Endometrial microvascular endothelial cells (primary cell): ENCODE data around the gene SYNJ2. TPM values are rescaled to one million over a fixed set of nuclear protein-coding genes. Genes with fewer than 3 reads are reported as not detected.

Experiments used
- in situ Hi-C: cut with HindIII; loops from 2 replicates; pipeline ENCODE4 v1.10.0; 2017; ENCODE audit warnings: low sequenced_read_pairs, low pct_unique_long_range_greater_than_20kb; ENCODE audit errors: inconsistent ontology term
- total RNA-seq: library from RNA; depleted of rRNA; stranded (reverse); fragments of >200 nt; gene quantifications from one replicate; pipeline ENCODE4 v1.2.3, GENCODE V29; 2015; ENCODE audit errors: inconsistent ontology term

SYNJ2 gene
- total RNA-seq, 1 donor from 2014 or later: 66.0 TPM

DNA sequence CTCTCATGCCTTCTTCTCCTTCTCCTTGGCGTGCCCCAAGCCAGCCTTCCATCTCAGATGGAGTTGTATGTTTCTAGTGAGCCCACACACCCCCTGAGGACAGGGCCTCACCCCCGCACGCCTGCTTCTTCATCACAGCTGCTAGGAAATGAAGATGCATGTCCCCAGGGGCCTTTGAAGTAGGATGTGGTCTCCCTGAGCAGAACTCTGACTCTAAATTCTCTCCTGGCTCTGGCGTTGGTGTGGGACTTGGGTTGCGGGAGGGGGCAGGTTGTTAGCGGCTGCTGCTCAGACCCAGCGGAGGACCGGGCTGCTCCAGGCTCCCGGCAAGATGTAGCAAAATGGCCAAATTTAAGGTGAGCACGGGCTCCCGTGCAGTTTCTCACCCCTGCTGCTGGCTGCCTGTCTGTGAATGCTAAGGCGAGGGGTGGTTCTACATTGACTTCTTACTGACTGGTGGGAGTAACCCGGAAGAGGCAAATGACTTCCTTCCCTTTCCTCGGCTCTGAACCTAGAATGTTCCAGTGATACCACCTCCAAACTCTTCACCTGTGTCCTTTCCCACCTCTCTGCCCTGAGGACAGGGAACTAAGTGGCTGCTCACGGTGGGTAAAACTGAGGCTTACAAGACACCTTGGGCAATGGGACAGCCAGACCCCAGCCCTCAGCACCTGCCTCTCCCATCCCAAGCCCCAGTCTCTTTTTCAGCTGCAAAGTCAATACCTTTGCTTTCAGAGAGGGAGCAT, 8.8 kb downstream of the SYNJ2 start:
- in situ Hi-C loops: no loop called here

DNA sequence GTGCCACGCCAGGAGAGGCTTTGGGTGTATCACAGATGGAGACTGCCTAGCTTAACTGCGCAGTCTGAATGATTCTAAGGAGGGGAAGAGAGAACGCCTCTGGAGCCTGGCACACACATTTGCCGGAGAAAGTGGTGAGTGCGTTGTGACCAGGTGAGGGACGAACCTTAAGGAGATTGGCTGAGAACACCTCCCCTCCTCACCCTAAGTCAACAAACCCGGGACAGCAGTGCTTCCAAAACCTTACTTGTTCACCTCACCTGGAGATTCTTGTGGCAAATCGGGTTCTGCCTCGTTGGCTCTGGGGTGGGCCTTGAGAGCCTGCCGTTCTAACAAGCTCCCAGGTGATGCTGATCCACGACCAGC, 9.4 kb downstream of the SYNJ2 start:
- in situ Hi-C loops: no loop called here

DNA sequence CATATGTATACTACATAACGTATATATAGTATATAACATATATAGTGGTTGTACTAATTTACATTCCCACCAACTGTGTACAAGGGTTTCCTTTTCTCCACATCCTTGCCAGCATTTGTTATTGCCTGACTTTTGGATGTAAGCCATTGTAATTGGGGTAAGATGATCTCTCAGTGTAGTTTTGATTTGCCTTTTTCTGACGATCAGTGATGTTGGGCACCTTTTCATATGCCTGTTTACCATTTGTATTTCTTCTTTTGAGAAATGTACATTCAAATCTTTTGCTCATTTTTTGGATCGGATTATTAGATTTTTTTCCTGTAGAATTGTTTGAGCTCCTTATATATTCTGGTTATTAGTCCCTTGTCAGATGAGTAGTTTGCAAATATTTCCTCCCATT, 11.4 kb downstream of the SYNJ2 start:
- in situ Hi-C loops: no loop called here

DNA sequence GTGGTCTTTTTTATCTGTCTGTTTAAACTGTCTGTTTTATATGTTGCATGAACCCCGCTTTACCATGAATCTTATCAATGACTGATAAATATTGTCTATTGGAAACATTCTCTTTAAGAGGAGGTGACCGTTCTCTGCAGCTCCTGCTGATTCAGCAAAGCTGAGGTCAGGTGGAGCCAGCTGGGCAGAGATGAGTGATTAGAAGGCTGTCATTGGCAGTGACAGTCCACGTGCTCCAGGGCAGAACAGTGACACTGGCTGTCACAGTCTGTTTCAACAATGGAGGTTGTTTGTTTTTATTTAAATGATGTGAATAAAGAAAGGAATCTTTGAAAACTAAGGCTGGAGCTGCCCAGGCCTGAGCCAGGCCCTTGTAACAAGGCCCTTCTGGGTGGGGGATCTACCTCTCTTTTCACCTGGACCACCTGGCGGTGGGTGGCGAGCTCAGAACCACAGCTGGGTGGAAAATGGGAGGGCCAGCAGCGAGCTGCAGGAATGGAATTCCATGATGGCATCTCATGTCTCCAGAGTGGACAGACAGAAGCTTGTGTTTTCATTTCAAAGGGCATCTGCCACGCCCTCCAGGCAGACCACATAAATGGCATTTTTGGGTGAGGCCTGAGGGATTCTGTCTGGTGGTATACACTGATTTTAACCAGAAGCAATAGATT, 12.6 kb downstream of the SYNJ2 start:
- in situ Hi-C loops: no loop called here

GRCh38 chr6:157995458-157995857, 13.8 kb downstream of the SYNJ2 start:
- in situ Hi-C loops: no loop called here

DNA sequence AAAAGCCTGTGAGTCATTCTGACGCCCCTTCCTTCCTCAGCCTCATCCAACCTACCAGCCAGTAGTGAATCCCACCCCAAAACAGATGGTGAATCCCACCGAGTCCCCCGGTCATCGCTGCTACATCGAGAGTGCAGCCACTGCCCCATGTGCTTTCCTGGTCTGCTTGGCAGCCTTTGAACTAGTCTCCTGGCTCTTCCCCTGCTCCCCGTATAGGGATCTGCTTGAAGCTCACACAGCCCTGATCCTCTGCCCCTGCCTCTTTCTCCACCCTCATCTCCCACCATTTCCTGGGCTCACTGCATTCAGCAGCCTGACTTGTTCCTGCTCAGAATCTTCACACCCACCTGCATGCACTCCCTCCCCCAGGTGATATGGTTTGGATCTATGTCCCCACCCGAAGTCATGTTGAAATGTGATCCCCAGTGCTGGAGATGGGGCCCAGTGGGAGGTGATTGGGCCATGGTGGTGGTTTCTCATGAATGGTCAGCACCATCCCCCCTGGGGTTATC, 14.6 kb downstream of the SYNJ2 start:
- in situ Hi-C loops: no loop called here

- in situ Hi-C loops: no loop called here
These were observed 15.4 kb downstream of the SYNJ2 start for GRCh38 chr6:157996918-157997702.

DNA sequence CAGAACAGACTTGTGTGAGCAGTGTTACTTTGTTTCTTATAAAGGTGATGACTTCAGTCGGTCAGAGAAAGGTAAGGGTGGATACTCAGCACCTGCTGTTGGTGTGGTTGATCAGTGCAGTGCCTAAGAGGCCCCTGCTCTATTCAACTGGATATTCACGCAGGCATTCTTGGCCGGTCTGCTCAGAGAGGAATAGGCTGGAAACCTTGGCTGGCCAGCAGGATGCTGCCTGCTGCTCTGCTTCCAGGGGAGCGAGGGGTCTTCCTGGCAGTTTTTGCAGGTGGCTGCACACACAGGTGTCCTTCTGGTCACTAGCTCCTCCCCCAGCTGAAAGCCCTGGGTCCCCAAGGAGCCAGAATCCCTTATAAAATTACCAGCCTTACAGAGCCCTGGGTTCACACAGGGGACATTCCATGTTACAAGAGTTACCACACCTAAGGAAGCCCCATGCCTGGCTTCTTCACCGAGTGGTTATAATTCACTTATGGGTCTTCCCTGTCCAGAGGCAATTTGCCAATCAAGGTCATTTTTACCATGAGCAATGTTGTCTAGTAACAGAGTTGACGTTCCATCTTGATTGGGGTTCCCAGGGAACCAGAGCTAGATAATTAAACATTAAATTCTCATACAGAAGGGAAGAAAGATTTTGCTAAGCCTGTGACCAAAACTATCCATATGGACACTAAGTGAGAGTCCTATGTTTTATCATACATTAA, 16.4 kb downstream of the SYNJ2 start:
- in situ Hi-C loops: no loop called here

DNA sequence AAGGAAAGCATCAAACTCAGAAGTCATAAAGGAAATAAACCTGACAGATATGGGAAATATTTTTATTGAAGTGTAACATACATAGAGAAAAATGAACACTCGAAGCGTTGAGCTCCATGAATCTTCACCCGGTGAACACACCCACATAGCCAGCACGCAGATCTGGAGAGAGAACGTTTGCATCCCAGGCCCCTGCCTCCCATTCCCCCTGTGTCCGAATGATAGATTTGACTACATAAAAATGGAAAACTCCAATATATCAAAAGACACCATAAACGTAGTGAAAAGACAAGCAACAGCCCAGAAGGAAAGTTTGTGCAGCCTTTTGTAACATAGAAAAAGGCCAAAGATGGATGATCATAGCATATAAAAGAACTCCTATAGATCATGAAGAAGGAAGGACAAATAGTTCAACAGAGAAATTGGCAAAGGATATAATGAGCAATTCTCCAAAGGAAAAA, 17.1 kb downstream of the SYNJ2 start:
- in situ Hi-C loops: no loop called here

DNA sequence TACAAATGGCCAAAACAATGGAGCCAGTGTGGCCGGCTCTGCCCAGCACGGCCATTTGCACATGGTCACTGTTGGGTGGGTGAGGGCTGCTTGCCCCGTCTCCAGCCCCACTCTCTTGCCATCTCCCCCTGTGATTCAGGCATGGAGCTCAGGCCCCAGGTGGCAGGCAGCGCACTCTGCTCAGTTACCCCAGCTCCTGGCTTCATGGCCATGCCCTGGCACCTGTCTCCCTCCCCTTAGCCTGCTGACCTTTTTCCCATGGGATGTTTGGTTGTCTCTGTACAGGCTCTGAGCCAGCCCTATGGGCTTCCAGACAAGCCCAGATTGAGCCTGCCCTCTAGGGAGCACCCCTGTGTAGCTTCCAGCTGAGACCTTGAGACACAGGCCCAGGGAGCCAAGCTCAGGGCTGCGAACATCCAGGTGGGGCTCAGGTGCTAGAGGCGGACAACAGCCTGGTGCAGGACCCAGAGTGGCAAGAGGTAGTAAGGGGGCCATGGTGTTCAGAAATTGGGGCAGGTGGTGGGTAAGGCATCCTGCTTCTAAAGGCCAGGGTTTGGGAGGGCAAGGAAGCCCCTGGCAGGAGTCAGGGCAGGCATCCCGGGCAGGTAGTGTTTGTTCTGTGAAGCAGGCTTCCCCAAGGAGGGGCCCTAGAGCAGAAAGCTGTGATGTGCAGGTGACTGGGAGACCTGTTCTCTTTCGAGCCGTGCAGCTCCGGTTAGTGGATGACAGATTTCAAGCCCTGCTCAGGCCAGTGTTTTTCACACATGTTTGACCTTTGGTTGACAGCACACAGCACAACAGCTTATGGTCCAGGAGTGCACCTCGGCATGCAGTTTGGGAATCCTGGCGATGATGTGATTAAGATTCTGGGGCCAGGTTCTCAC, 17.7 kb downstream of the SYNJ2 start:
- in situ Hi-C loops: no loop called here

DNA sequence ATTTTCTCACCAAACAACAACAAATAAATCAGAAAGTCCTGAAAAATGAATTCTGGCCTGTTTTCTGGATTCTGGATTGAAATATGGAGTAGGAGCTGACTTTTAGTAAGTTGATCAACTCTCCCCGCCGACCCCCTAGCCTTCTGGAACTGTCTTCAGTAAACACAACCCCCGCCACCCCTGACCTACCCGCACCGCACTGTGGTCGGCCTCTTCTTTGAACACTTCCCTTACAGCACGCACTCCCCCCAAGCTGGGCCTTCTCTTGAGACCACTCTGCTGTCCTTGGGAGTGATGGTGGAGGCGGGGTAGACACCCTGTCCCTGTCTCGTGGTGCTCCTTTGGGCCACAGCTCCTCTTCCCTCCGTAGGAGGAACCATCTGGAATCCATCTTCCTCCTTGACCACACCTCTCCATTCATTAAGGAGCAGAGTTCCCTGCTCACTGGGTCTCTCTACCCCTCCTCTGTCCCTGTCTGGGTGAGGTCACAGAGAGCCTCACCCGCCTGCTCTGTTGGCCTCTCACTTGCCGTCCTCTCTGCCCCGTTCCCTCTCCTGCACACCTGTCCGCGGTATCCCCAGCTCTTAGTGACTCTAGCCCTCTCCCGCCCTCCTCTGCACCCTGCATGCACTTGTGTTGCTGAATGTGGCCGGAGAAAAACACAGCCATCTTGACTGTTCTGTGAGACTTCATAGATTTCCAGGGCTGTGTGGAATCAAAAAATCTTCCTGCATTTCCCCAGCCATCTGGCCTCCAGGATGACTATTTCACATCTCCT, 19.1 kb downstream of the SYNJ2 start:
- in situ Hi-C loops: no loop called here

GRCh38 chr6:158002249-158002950, 20.7 kb downstream of the SYNJ2 start:
- in situ Hi-C loops: no loop called here

GRCh38 chr6:158002951-158003853, 21.5 kb downstream of the SYNJ2 start:
- in situ Hi-C loops: no loop called here

- in situ Hi-C loops: no loop called here
These were observed 22.4 kb downstream of the SYNJ2 start for GRCh38 chr6:158003910-158004700.

GRCh38 chr6:158004701-158005095, 23.0 kb downstream of the SYNJ2 start:
- in situ Hi-C loops: no loop called here
